ENCODE data around the gene VPS35L. TPM values are rescaled to one million over a fixed set of nuclear protein-coding genes. Genes with fewer than 3 reads are reported as not detected.

The VPS35L gene
- total RNA-seq, 1 donor from 2014 or later, result 45.0 TPM

- no peak overlapping the region for H3K27ac ChIP-seq (ENCODE audit: low read depth, low read length)
- FAIRE-seq, result no peak
- peaks cover 2% of the 10 kb centered on the region for H3K9me3 Mint-ChIP-seq (ENCODE audit: unreplicated experiment)
Observed at GRCh38 chr16:19666477-19666876, 111.0 kb downstream of the VPS35L start.

GRCh38 chr16:19672378-19672777, 116.9 kb downstream of the VPS35L start:
- H3K4me3 ChIP-seq (ENCODE audit: insufficient read depth, low read depth, low read length), result no peak overlapping the region
- H3K4me1 Mint-ChIP-seq (ENCODE audit: low read depth, unreplicated experiment), result peaks cover 9% of the 10 kb centered on the region
- H3K4me1 ChIP-seq (ENCODE audit: insufficient read depth, low read length), result peaks cover 7% of the 10 kb centered on the region
- H3K36me3 Mint-ChIP-seq (ENCODE audit: low read depth, unreplicated experiment), result peaks cover 15% of the 10 kb centered on the region
- H3K4me3 Mint-ChIP-seq (ENCODE audit: unreplicated experiment), result no peak overlapping the region
- no peak for TF ChIP-seq EZH2 (IDR thresholded peaks at IDR 0.05; ENCODE audit: insufficient read depth, low read length)
- TF ChIP-seq CTCF (IDR thresholded peaks at IDR 0.05; ENCODE audit: insufficient read depth, low read depth, low read length), result no peak
- FAIRE-seq (no peak), DNase-seq (ENCODE audit: low read depth) (no peak)
- H3K36me3 ChIP-seq (ENCODE audit: insufficient read depth, low read length), result peaks cover 9% of the 10 kb centered on the region
- H3K27me3 Mint-ChIP-seq (ENCODE audit: low read depth, unreplicated experiment), result no peaks in the 10 kb centered on the region
- no peaks in the 10 kb centered on the region for H3K27me3 ChIP-seq (ENCODE audit: insufficient read depth, low read length)
- no peaks in the 10 kb centered on the region for H3K9me3 ChIP-seq (ENCODE audit: insufficient read depth, low read depth, low read length)
- H3K4me2 ChIP-seq (ENCODE audit: low read length), result peak overlapping the region; percentile 9
- H3K9ac ChIP-seq (ENCODE audit: low read length), result no peak overlapping the region
- peak overlapping the region; percentile 75 for H3K27ac Mint-ChIP-seq (ENCODE audit: unreplicated experiment)
- no peak overlapping the region for H2AFZ ChIP-seq (ENCODE audit: low read depth, low read length)
- no peaks in the 10 kb centered on the region for H3K9me3 Mint-ChIP-seq (ENCODE audit: unreplicated experiment)
- no peaks in the 10 kb centered on the region for H3K79me2 ChIP-seq (ENCODE audit: insufficient read depth, low read length)
- no peaks in the 10 kb centered on the region for H4K20me1 ChIP-seq (ENCODE audit: insufficient read depth, low read length)
- H3K27ac ChIP-seq (ENCODE audit: low read depth, low read length), result no peak overlapping the region

More at GRCh38 chr16:19666477-19666876, 111.0 kb downstream of the VPS35L start:
- Mint-ChIP-seq H3K36me3 (ENCODE audit: low read depth, unreplicated experiment) (peaks cover 19% of the 10 kb centered on the region), H3K4me3 (ENCODE audit: unreplicated experiment) (no peak overlapping the region), H3K27me3 (ENCODE audit: low read depth, unreplicated experiment) (no peaks in the 10 kb centered on the region), H3K27ac (ENCODE audit: unreplicated experiment) (no peak overlapping the region), H3K4me1 (ENCODE audit: low read depth, unreplicated experiment) (no peaks in the 10 kb centered on the region)
- Histone ChIP-seq H3K36me3 (ENCODE audit: insufficient read depth, low read length) (peaks cover 9% of the 10 kb centered on the region), H3K27me3 (ENCODE audit: insufficient read depth, low read length) (no peaks in the 10 kb centered on the region), H3K4me1 (ENCODE audit: insufficient read depth, low read length) (no peaks in the 10 kb centered on the region), H3K9ac (ENCODE audit: low read length) (no peak overlapping the region), H3K9me3 (ENCODE audit: insufficient read depth, low read depth, low read length) (no peaks in the 10 kb centered on the region), H3K4me2 (ENCODE audit: low read length) (no peak overlapping the region), H3K4me3 (ENCODE audit: insufficient read depth, low read depth, low read length) (no peak overlapping the region), H4K20me1 (ENCODE audit: insufficient read depth, low read length) (no peaks in the 10 kb centered on the region), H3K79me2 (ENCODE audit: insufficient read depth, low read length) (no peaks in the 10 kb centered on the region), H2AFZ (ENCODE audit: low read depth, low read length) (no peak overlapping the region)
- DNase-seq (ENCODE audit: low read depth), result no peak
- no peak for TF ChIP-seq EZH2 (IDR thresholded peaks at IDR 0.05; ENCODE audit: insufficient read depth, low read length)
- TF ChIP-seq CTCF (IDR thresholded peaks at IDR 0.05; ENCODE audit: insufficient read depth, low read depth, low read length), result no peak

- H3K9me3 ChIP-seq (ENCODE audit: insufficient read depth, low read depth, low read length), result no peaks in the 10 kb centered on the region
- H3K27me3 ChIP-seq (ENCODE audit: insufficient read depth, low read length), result no peaks in the 10 kb centered on the region
- H3K36me3 ChIP-seq (ENCODE audit: insufficient read depth, low read length), result no peaks in the 10 kb centered on the region
- FAIRE-seq (no peak), DNase-seq (ENCODE audit: low read depth) (no peak)
- TF ChIP-seq CTCF (IDR thresholded peaks at IDR 0.05; ENCODE audit: insufficient read depth, low read depth, low read length), result no peak
- TF ChIP-seq EZH2 (IDR thresholded peaks at IDR 0.05; ENCODE audit: insufficient read depth, low read length), result no peak
- Mint-ChIP-seq H3K36me3 (ENCODE audit: low read depth, unreplicated experiment) (peaks cover 10% of the 10 kb centered on the region), H3K9me3 (ENCODE audit: unreplicated experiment) (no peaks in the 10 kb centered on the region), H3K4me1 (ENCODE audit: low read depth, unreplicated experiment) (peaks cover 9% of the 10 kb centered on the region), H3K27me3 (ENCODE audit: low read depth, unreplicated experiment) (no peaks in the 10 kb centered on the region), H3K27ac (ENCODE audit: unreplicated experiment) (no peak overlapping the region), H3K4me3 (ENCODE audit: unreplicated experiment) (no peak overlapping the region)
- H3K4me2 ChIP-seq (ENCODE audit: low read length), result no peak overlapping the region
- peaks cover 7% of the 10 kb centered on the region for H3K4me1 ChIP-seq (ENCODE audit: insufficient read depth, low read length)
- no peak overlapping the region for H3K27ac ChIP-seq (ENCODE audit: low read depth, low read length)
- H3K9ac ChIP-seq (ENCODE audit: low read length), result no peak overlapping the region
- H4K20me1 ChIP-seq (ENCODE audit: insufficient read depth, low read length), result no peaks in the 10 kb centered on the region
- H3K4me3 ChIP-seq (ENCODE audit: insufficient read depth, low read depth, low read length), result no peak overlapping the region
- no peaks in the 10 kb centered on the region for H3K79me2 ChIP-seq (ENCODE audit: insufficient read depth, low read length)
- H2AFZ ChIP-seq (ENCODE audit: low read depth, low read length), result no peak overlapping the region
Observed at GRCh38 chr16:19674485-19674884, 119.0 kb downstream of the VPS35L start.

Measured in astrocyte (in vitro differentiated cells and primary cell).